Testis (tissue), 3 donors: Measurements from ENCODE around the gene DRD5. TPM values are rescaled to one million over a fixed set of nuclear protein-coding genes. Genes with fewer than 3 reads are reported as not detected.
"Not testable (repeated sequence)": the region's sequence is repeated elsewhere in the genome, so short reads cannot be mapped to it uniquely, and the experiment has no call there.

Experiments
- DNase-seq: peaks from one replicate; pipeline ENCODE4 v3.0.0-alpha.2; 2019
- H3K27ac ChIP-seq, 2 donors: fragments of 200-600 bp; sonication (generic); one replicate each; pipeline ENCODE4 v1.5.1; 2019
- H3K27me3 ChIP-seq: fragments of 200-600 bp; sonication (generic); one replicate; pipeline ENCODE4 v1.5.1; 2019
- H3K36me3 ChIP-seq: fragments of 200-600 bp; sonication (generic); one replicate; pipeline ENCODE4 v1.5.1; 2017; ENCODE audit warnings: low read depth; ENCODE audit errors: missing control alignments
- H3K4me1 ChIP-seq: fragments of 200-600 bp; sonication (generic); one replicate; pipeline ENCODE4 v1.5.1; 2019
- H3K4me3 ChIP-seq, 2 donors: fragments of 200-600 bp; sonication (generic); one replicate each; pipeline ENCODE4 v1.5.1; 2017 to 2019
- H3K9me3 ChIP-seq: fragments of 200-600 bp; sonication (generic); one replicate; pipeline ENCODE4 v1.5.1; 2017
- CTCF ChIP-seq, 3 experiments: fragments of 450-650 bp in 2 of 3; fragments of 200-600 bp in 1 of 3; sonication (generic) in 1 of 3; IDR thresholded peaks; one replicate each; pipeline ENCODE4 v1.5.1; 2016 to 2019; ENCODE audit warnings: antibody characterized with exemption in 3 of 3, mild to moderate bottlenecking in 2 of 3, moderate library complexity in 1 of 3
- POLR2A ChIP-seq: fragments of 450-650 bp; IDR thresholded peaks from one replicate; pipeline ENCODE4 v1.6.1; 2017; ENCODE audit warnings: antibody characterized with exemption, mild to moderate bottlenecking, moderate library complexity
- WGBS, 2 donors: methylation state at CpG; one replicate each; pipeline ENCODE4 v1.1.5; 2018; 5-methylcytosine and 5-hydroxymethylcytosine counted together
- intact Hi-C: fragments of 100-400 bp; cut with DNase I; formaldehyde crosslinking; loops from one replicate; pipeline ENCODE4 v1.15.1; 2023; ENCODE audit warnings: low total_unique reads
- polyA plus RNA-seq: library from polyadenylated mRNA; stranded (reverse); fragments of 350-450 nt; fragmentation: Illumina TruSeq; extraction: RNeasy Lipid Tissue Mini Kit (QIAGEN cat#74804); gene quantifications from one replicate; pipeline ENCODE4 v1.2.3, GENCODE V29; 2014; ENCODE audit warnings: low read depth, low replicate concordance; ENCODE audit not compliant: insufficient read depth
- total RNA-seq, 2 donors: library from RNA; depleted of rRNA; stranded (reverse); fragments of >200 nt; gene quantifications; one replicate each; pipeline ENCODE4 v1.2.3, GENCODE V29; 2016

The DRD5 gene
- total and polyA plus RNA-seq, 3 donors from 2014 or later = 0.34 to 0.39 TPM; not detected in 1

GRCh38 chr4:9769321-9769720 is 12.1 kb upstream of the DRD5 start:
- Histone ChIP-seq H3K27ac (no peak overlapping the region), H3K36me3 (no peaks in the 10 kb centered on the region), H3K4me3 (no peak overlapping the region), H3K9me3 (no peaks in the 10 kb centered on the region), H3K4me1 (no peaks in the 10 kb centered on the region), H3K27me3 (no peaks in the 10 kb centered on the region)
- DNase-seq = no peak
- TF ChIP-seq POLR2A = no peak
- TF ChIP-seq CTCF (IDR thresholded peaks at IDR 0.05) = no peak
- intact Hi-C loops = loop anchor here (10.0 kb wide), 1 partner anchor 115 kb away; no protein-coding TSS in a partner anchor
- WGBS, 2 donors = 70 to 72% methylated on average over 1 of the region's 1 CpG

GRCh38 chr4:9771034-9771433 is 10.4 kb upstream of the DRD5 start:
- Histone ChIP-seq H3K4me1 (no peaks in the 10 kb centered on the region), H3K4me3 (no peak overlapping the region), H3K27me3 (no peaks in the 10 kb centered on the region), H3K36me3 (no peaks in the 10 kb centered on the region), H3K27ac (no peak overlapping the region), H3K9me3 (no peaks in the 10 kb centered on the region)
- 35 to 46% methylated on average over 1 of the region's 1 CpG for WGBS, 2 donors
- TF ChIP-seq CTCF (IDR thresholded peaks at IDR 0.05) = no peak
- TF ChIP-seq POLR2A = no peak
- intact Hi-C loops = no loop called here
- DNase-seq = no peak

- Histone ChIP-seq H3K27ac (no peak overlapping the region), H3K36me3 (no peaks in the 10 kb centered on the region), H3K27me3 (no peaks in the 10 kb centered on the region), H3K4me1 (no peaks in the 10 kb centered on the region), H3K4me3 (no peak overlapping the region), H3K9me3 (no peaks in the 10 kb centered on the region)
- TF ChIP-seq POLR2A (no peak), CTCF (IDR thresholded peaks at IDR 0.05) (no peak)
- WGBS, 2 donors = 53 to 67% methylated on average over 3 of the region's 3 CpGs
- DNase-seq = no peak
- intact Hi-C loops = no loop called here
These were observed 8.0 kb upstream of the DRD5 start for GRCh38 chr4:9773471-9773870.

- H3K4me3 ChIP-seq = peak overlapping the region in 1 of 2 donors; percentile 7
- WGBS, 2 donors = 39 to 60% methylated on average over 3 to 22 of the region's 22 CpGs
- no peak for DNase-seq
- H3K27ac ChIP-seq = no peak overlapping the region
- no peak for TF ChIP-seq CTCF (IDR thresholded peaks at IDR 0.05)
- TF ChIP-seq POLR2A = no peak
- H3K4me1 ChIP-seq = no peaks in the 10 kb centered on the region
- H3K9me3 ChIP-seq = no peaks in the 10 kb centered on the region
- H3K36me3 ChIP-seq = no peaks in the 10 kb centered on the region
- intact Hi-C loops = no loop called here
- no peaks in the 10 kb centered on the region for H3K27me3 ChIP-seq
These were observed 652 bp downstream of the DRD5 start for GRCh38 chr4:9782136-9782436.

- 56 to 73% methylated on average over 5 of the region's 5 CpGs for WGBS, 2 donors
- H3K27ac ChIP-seq, H3K36me3 ChIP-seq, H3K4me3 ChIP-seq, H3K27me3 ChIP-seq, intact Hi-C loops, H3K9me3 ChIP-seq, DNase-seq, H3K4me1 ChIP-seq: not testable (repeated sequence)
These were observed 4.5 kb downstream of the DRD5 start for GRCh38 chr4:9785891-9786290.
